ENCODE results near the gene FEM1C. TPM values are rescaled to one million over a fixed set of nuclear protein-coding genes. Genes with fewer than 3 reads are reported as not detected.
A peak's percentile ranks its signal among the peaks of the same experiment; 100 is the strongest.

The FEM1C gene
- total RNA-seq, 2 donors from 2014 or later, result 31.3 to 31.7 TPM

DNA sequence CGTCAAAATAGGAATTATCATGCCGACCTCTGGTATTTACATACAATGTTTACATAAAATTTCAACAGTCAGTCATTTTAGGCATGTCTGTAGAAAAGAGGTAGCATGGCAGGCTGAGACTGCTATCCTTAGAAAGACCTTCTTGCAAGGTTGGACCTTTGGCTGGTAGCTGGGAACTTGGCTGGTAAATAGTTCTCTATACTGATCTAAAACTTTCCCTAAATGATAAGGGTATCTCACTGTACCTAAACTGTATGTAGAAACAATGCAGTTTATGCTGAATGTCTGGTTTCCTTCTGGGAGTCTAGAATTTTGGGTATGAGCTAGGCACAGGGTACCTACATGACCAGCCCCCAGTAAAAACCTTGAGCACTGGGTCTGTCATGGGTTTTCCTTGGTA, 18.0 kb downstream of the FEM1C start:
- ATAC-seq, result no peak
- DNase-seq, result no peak
- no peaks in the 10 kb centered on the region for H3K9me3 ChIP-seq (ENCODE audit: control insufficient read depth, low read length, poor library complexity, severe bottlenecking)
- H3K27ac Mint-ChIP-seq, result no peak overlapping the region
- H3K4me1 Mint-ChIP-seq, result peaks cover 32% of the 10 kb centered on the region
- H3K4me3 Mint-ChIP-seq, result no peak overlapping the region
- peaks cover 15% of the 10 kb centered on the region for H3K36me3 Mint-ChIP-seq (ENCODE audit: low read depth)
- H3K27me3 Mint-ChIP-seq, result no peaks in the 10 kb centered on the region

DNA sequence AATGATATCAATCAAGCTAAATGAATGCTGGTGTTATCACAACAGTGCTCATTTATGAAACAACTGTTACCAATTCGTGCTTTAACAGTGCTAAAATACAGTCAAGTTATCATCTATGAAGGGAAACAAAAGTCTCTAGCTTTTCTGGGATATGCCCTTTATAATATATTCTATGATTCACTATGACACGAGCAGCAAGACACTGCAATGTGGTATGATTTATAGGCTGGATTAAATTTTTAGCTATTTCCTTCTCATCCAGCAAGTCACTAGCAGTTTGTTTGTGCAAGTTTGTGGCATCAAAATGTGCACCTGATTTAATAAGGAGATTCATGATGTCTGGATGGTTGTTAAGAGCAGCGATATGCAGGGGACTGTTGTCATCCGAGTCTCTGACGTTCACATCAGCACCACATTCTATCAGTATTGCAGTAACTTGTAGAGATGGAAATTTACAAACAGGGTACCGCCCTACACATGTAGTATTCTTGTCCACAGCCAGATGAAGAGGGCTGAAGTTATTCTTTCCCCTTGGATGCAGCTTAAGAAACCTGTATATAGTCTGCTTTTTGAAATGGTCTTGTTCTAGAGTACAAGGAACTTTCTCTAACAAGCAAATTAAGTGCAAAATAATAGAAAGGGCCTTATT, 20.3 kb downstream of the FEM1C start:
- DNase-seq (no peak), ATAC-seq (no peak)
- no peaks in the 10 kb centered on the region for H3K9me3 ChIP-seq (ENCODE audit: control insufficient read depth, low read length, poor library complexity, severe bottlenecking)
- no peak overlapping the region for H3K27ac Mint-ChIP-seq
- H3K4me1 Mint-ChIP-seq, result peaks cover 32% of the 10 kb centered on the region
- H3K4me3 Mint-ChIP-seq, result no peak overlapping the region
- peaks cover 15% of the 10 kb centered on the region for H3K36me3 Mint-ChIP-seq (ENCODE audit: low read depth)
- no peaks in the 10 kb centered on the region for H3K27me3 Mint-ChIP-seq

DNA sequence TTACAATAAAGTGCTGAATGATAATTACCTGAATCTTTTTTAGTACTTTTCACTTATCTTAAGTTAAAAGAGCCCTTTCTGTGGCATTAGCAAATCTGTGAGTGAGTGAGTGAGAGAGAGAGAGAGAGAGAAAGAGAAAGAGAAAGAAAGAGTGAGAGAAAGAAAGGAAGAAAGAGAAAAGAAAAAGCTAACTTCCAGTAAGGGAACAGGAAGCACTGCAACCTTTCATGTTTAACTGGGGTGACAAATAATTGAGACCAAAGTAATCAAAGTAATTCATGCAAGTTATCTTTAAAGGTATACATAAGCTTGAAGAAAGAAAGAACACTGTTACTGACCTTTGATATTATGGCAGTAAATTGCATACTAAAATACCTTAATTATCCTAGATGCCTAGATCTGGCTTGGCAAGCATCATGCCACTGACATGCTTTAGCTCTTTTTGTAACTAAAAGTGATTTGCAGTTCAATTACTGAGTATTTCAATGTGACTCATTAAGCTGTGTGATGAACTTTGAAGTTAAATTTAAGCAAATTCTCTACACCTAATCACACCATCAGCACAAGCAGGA, 21.7 kb downstream of the FEM1C start:
- peak overlapping the region; percentile 79 for H3K27ac Mint-ChIP-seq
- no peak for ATAC-seq
- H3K4me3 Mint-ChIP-seq, result peak overlapping the region; percentile 72
- DNase-seq, result no peak
- H3K4me1 Mint-ChIP-seq, result peaks cover 23% of the 10 kb centered on the region
- peaks cover 12% of the 10 kb centered on the region for H3K36me3 Mint-ChIP-seq (ENCODE audit: low read depth)
- no peaks in the 10 kb centered on the region for H3K9me3 ChIP-seq (ENCODE audit: control insufficient read depth, low read length, poor library complexity, severe bottlenecking)
- no peaks in the 10 kb centered on the region for H3K27me3 Mint-ChIP-seq

DNA sequence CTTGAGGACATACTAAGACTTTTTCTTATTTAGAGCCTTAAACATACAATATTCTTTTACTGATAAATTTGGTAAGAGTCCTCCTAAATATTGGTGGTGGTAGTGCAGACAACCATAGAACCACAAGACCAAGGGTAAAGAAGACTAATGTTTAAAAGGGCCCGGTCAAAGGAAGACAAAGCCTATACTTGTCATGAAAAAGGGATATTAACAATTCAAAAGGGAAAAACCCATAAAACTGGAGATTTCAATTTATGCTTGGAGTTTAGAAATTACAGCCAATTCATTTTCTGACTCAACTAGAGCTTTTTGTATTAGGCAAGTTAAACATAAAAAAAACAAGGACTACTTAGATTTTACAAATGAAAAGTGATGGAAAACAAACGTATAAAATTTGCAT, 24.4 kb downstream of the FEM1C start:
- Mint-ChIP-seq H3K4me3 (no peak overlapping the region), H3K36me3 (ENCODE audit: low read depth) (peaks cover 9% of the 10 kb centered on the region), H3K27ac (no peak overlapping the region), H3K4me1 (peaks cover 18% of the 10 kb centered on the region), H3K27me3 (no peaks in the 10 kb centered on the region)
- DNase-seq, result no peak
- no peak for ATAC-seq
- no peaks in the 10 kb centered on the region for H3K9me3 ChIP-seq (ENCODE audit: control insufficient read depth, low read length, poor library complexity, severe bottlenecking)

DNA sequence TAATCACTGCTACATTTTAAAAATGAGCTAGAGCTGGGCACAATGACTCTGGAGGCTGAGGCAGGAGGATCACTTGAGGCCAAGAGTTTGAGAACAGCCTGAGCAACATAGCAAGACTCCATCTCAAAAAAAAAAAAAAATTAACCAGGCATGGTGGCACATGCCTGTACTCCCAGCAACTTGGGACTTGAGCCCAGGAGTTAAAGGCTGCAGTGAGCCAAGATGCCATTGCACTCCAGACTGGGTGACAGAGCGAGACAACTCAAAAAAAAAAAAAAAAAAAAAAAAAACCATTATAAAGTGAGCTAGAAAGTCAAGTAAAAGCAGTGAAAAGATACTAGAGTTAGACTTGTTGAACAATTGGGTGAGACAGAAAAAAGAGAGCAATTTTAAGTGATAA, 28.2 kb downstream of the FEM1C start:
- Mint-ChIP-seq H3K4me3 (no peak overlapping the region), H3K4me1 (no peaks in the 10 kb centered on the region), H3K36me3 (ENCODE audit: low read depth) (peaks cover 2% of the 10 kb centered on the region), H3K27ac (no peak overlapping the region), H3K27me3 (no peaks in the 10 kb centered on the region)
- no peak for ATAC-seq
- H3K9me3 ChIP-seq (ENCODE audit: control insufficient read depth, low read length, poor library complexity, severe bottlenecking), result no peaks in the 10 kb centered on the region
- DNase-seq, result no peak

DNA sequence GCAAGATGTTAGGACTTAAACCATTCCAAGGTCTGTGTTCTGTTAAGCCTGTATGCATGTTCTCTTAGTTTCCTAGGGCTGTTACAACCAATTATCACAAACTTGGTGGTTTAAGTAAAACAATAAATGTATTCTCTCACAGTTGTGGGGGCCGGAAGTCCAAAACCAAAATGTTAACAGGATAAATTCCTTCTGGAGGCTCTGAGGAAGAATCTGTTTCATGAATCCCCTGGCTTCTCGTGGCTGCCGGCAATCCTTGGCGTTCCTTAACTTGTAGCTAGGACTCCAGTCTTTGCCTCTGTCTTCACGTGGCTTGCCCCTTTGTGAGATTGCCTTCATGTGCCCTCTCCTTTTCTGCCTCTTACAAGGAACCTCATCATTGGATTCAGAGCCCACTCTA, 30.4 kb downstream of the FEM1C start:
- no peaks in the 10 kb centered on the region for H3K9me3 ChIP-seq (ENCODE audit: control insufficient read depth, low read length, poor library complexity, severe bottlenecking)
- Mint-ChIP-seq H3K36me3 (ENCODE audit: low read depth) (peaks cover 2% of the 10 kb centered on the region), H3K4me1 (no peaks in the 10 kb centered on the region), H3K4me3 (no peak overlapping the region), H3K27me3 (no peaks in the 10 kb centered on the region), H3K27ac (no peak overlapping the region)
- DNase-seq, result no peak
- ATAC-seq, result no peak

DNA sequence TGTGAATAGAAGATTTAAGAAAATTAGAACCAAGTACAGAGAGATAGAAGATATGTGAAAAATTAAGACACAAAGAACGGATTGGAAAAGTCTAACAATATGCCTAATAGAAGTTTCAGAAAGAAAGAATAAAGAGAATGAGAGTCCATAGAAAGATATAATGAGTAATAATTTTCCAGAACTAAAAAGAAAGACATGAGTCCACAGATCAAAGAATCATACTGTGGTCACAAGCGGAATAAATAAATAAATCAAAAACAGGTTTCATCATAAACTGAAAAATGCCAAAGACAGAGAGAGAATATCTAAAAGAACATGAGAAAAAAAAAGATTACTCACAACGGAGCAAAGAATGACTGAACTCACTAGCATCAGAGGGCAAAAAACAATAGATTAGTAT, 32.9 kb downstream of the FEM1C start:
- no peak for ATAC-seq
- no peak for DNase-seq
- H3K9me3 ChIP-seq (ENCODE audit: control insufficient read depth, low read length, poor library complexity, severe bottlenecking), result no peaks in the 10 kb centered on the region
- H3K27ac Mint-ChIP-seq, result no peak overlapping the region
- H3K4me3 Mint-ChIP-seq, result no peak overlapping the region
- H3K4me1 Mint-ChIP-seq, result no peaks in the 10 kb centered on the region
- H3K27me3 Mint-ChIP-seq, result no peaks in the 10 kb centered on the region
- peaks cover 2% of the 10 kb centered on the region for H3K36me3 Mint-ChIP-seq (ENCODE audit: low read depth)

DNA sequence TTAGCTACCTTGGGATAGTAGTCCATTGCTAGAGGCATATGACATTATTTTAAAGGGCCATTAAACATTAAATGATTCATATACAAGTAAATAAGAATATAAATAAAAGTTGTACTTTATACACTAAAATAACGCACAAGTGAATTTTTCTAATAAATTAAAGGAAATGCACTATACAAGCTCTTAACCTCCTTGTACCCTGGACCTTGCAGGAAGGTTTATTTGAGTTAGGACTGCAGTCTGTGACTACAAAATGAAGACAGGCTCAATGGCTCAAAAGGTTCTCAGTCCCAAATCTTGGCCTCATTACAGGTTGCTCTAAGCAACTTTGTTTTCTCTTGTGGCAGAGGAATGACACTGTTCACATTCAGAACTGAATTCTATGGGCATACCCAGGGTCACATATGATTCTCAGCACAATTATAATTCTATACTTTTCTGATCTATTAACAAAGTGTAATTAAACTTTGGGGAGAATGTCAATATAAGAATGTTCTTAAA, 34.4 kb downstream of the FEM1C start:
- DNase-seq (no peak), ATAC-seq (no peak)
- H3K4me3 Mint-ChIP-seq, result no peak overlapping the region
- H3K36me3 Mint-ChIP-seq (ENCODE audit: low read depth), result peaks cover 2% of the 10 kb centered on the region
- no peaks in the 10 kb centered on the region for H3K4me1 Mint-ChIP-seq
- H3K27me3 Mint-ChIP-seq, result no peaks in the 10 kb centered on the region
- H3K27ac Mint-ChIP-seq, result no peak overlapping the region
- no peaks in the 10 kb centered on the region for H3K9me3 ChIP-seq (ENCODE audit: control insufficient read depth, low read length, poor library complexity, severe bottlenecking)

DNA sequence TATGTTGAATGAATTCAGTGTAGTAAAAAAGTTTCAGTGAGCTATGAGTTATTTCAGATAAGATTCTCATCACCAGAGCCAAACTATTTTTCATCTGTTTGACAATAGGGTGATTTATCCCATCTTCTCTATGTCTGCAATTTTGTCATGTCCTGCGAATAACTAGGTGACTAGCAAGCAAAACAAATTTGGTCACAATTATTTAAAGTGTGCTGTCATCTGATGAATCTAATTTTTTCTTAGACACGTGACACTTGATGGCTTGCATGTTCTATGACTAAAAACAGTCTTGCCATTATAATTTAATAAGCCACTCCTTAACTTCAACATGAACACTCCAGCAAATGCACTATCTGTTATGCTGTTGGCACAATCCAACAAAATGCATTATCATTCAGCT, 35.0 kb downstream of the FEM1C start:
- no peaks in the 10 kb centered on the region for H3K9me3 ChIP-seq (ENCODE audit: control insufficient read depth, low read length, poor library complexity, severe bottlenecking)
- no peak overlapping the region for H3K4me3 Mint-ChIP-seq
- H3K27ac Mint-ChIP-seq, result no peak overlapping the region
- peaks cover 2% of the 10 kb centered on the region for H3K36me3 Mint-ChIP-seq (ENCODE audit: low read depth)
- no peaks in the 10 kb centered on the region for H3K4me1 Mint-ChIP-seq
- DNase-seq (no peak), ATAC-seq (no peak)
- H3K27me3 Mint-ChIP-seq, result no peaks in the 10 kb centered on the region

DNA sequence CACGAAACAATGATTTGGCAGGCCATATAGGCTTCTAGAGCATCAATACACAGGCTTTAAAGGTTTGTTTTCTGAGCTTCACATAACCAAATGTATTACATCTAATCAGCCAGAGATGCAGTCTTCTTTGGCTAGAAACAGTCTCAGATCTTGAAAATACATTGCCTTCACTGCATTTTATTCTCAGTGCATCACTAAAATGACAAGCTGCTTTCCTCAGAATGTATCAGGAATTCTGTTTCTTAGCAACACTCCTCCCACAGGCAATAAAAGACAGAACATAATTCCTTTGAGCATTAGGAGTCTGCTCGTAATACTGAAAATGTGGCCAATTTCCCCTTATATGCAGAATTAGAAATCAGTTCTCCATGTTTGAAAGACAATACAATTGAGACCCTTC, 36.9 kb downstream of the FEM1C start:
- no peak overlapping the region for H3K27ac Mint-ChIP-seq
- H3K4me3 Mint-ChIP-seq, result no peak overlapping the region
- no peaks in the 10 kb centered on the region for H3K4me1 Mint-ChIP-seq
- peaks cover 2% of the 10 kb centered on the region for H3K36me3 Mint-ChIP-seq (ENCODE audit: low read depth)
- no peaks in the 10 kb centered on the region for H3K9me3 ChIP-seq (ENCODE audit: control insufficient read depth, low read length, poor library complexity, severe bottlenecking)
- ATAC-seq (no peak), DNase-seq (no peak)
- H3K27me3 Mint-ChIP-seq, result no peaks in the 10 kb centered on the region

DNA sequence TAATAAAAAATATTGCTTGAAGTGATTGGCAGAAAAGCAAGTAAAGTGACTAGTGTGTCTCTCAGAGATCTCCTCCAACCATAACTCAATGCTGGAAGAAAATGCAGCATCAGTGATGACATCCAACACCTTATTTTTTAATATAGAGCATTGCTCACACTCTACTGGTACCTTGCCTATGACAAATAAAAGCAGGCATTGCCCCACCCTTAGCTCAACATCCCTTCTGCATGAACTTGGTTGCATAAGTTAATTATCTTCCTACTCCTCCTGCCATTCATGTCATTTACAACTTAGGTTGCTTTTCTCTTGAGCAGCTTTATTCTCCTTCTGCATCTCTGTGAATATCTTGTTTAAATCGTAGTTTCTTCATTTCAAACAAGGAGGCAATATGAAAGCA, 41.2 kb downstream of the FEM1C start:
- ATAC-seq (no peak), DNase-seq (no peak)
- no peaks in the 10 kb centered on the region for H3K4me1 Mint-ChIP-seq
- no peaks in the 10 kb centered on the region for H3K36me3 Mint-ChIP-seq (ENCODE audit: low read depth)
- no peaks in the 10 kb centered on the region for H3K27me3 Mint-ChIP-seq
- H3K27ac Mint-ChIP-seq, result no peak overlapping the region
- no peaks in the 10 kb centered on the region for H3K9me3 ChIP-seq (ENCODE audit: control insufficient read depth, low read length, poor library complexity, severe bottlenecking)
- no peak overlapping the region for H3K4me3 Mint-ChIP-seq

DNA sequence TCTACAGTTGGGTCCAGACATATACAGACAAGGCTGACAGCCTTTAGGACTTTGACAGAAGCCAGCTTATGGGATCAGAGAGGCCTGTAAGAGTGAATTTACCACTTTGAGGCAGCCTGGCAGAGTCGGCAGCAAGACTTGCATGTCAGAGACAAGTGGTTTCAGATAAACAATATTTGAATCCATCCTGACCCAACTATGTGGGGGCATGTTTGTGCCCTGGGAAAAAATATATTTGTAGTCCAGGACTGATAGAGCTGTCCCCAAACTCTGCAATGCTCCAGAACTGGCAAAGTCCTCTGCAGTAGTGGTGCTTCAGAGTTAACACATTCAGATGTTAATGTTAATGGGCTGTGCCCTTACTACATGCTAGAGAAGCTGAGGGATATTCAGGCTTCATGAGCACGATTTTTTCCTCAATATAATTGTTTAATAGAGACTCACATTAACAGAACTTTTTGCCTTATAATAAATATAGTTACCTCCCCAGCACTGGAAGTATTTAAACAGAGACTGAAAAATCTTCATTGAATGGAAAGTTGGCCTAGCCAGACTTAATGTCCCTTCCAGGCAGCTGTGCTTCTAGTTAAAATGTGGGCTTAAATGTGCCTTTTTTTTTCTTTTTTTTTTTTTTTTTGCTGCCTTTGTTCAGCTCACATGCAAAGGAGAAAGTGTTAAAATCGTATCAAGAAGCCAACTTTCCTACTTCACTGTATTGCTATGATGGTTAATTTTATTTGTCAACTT, 42.9 kb downstream of the FEM1C start:
- H3K9me3 ChIP-seq (ENCODE audit: control insufficient read depth, low read length, poor library complexity, severe bottlenecking), result no peaks in the 10 kb centered on the region
- H3K36me3 Mint-ChIP-seq (ENCODE audit: low read depth), result no peaks in the 10 kb centered on the region
- no peak for ATAC-seq
- no peak overlapping the region for H3K4me3 Mint-ChIP-seq
- no peak for DNase-seq
- no peaks in the 10 kb centered on the region for H3K4me1 Mint-ChIP-seq
- peaks cover 10% of the 10 kb centered on the region for H3K27me3 Mint-ChIP-seq
- no peak overlapping the region for H3K27ac Mint-ChIP-seq

DNA sequence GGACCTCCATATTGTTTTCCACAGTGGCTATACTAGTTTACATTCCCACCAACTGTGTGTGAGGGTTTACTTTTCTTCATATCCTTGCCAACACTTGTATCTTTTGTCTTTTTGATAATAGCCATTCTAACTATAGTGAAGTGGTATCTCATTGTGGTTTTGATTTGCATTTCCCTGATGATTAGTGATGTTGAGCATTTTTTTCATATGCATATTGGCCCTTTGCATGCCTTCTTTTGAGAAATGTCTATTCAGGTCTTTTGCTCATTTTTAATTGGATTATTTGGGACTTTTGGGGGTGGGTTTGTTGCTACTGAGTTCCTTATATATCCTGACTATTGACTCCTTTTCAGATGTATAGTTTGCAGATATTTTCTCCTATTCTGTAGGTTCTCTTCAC, 44.4 kb downstream of the FEM1C start:
- ATAC-seq (no peak), DNase-seq (no peak)
- H3K4me3 Mint-ChIP-seq, result no peak overlapping the region
- no peak overlapping the region for H3K27ac Mint-ChIP-seq
- no peaks in the 10 kb centered on the region for H3K36me3 Mint-ChIP-seq (ENCODE audit: low read depth)
- H3K4me1 Mint-ChIP-seq, result no peaks in the 10 kb centered on the region
- H3K9me3 ChIP-seq (ENCODE audit: control insufficient read depth, low read length, poor library complexity, severe bottlenecking), result no peaks in the 10 kb centered on the region
- peaks cover 20% of the 10 kb centered on the region for H3K27me3 Mint-ChIP-seq

Measured in T-helper 17 cell (primary cell).